Right renal cortex interstitium (tissue), 3 donors: ENCODE results near the gene IGSF8. TPM values are rescaled to one million over a fixed set of nuclear protein-coding genes. Genes with fewer than 3 reads are reported as not detected.
"Not testable (repeated sequence)": the region's sequence is repeated elsewhere in the genome, so short reads cannot be mapped to it uniquely, and the experiment has no call there.

Experiments
- DNase-seq, 3 donors: peaks; one replicate each; pipeline ENCODE4 v3.0.0-alpha.2; 2013; ENCODE audit warnings: low read depth in 3 of 3, low spot score in 2 of 3
- polyA plus RNA-seq, 3 donors: library from polyadenylated mRNA; unstranded; fragments of 120-200 nt; gene quantifications; one replicate each; pipeline ENCODE4 v1.2.1, GENCODE V29; 2013; ENCODE audit not compliant: insufficient read length in 3 of 3

The IGSF8 gene
- polyA plus RNA-seq, 3 donors: 24.8 to 33.0 (median 29.2) TPM

DNA sequence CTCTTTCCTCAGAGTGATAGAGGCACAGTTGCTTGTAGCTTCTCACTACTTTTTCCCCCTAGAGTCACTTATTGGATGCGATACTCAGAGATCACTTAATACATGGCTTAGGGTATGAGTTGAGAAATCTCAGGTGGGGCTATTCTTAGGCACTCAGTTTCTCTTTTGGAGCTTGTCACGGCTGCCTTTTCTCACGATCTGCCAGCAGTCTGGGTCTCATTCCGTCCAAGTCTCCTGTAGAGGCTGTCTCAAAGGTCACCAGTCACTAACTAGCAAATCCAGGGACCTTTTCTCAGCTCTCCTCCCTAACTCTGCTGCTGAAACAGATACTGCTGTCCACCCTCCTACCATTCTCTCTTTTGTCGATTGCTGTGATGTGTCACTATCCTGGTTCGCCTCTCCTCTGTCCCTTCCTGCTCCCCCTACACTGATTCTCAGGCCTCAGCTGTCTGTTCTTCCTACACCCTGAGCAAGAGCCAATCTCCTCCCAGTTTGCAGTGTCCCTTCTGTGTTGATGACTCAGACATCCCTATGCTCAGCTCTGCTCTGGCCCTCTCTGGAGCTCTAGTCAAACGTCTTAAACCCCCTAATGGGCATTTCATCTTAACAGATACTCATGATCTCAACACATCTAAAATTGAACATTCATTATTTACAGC, 29.6 kb upstream of the IGSF8 start:
- DNase-seq: no peak

DNA sequence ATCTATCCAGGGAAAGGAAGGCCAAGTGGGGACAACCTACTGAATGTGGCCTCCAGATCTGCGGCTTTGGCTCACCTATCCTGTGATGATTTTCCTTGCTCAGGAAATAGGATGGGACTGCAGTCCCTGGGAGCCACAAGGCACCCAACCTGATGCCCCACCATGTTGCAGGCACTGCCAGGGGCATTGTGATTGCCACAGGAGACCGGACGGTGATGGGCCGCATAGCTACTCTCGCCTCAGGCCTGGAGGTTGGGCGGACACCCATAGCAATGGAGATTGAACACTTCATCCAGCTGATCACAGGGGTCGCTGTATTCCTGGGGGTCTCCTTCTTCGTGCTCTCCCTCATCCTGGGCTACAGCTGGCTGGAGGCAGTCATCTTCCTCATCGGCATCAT, 29.0 kb upstream of the IGSF8 start:
- DNase-seq: no peak

DNA sequence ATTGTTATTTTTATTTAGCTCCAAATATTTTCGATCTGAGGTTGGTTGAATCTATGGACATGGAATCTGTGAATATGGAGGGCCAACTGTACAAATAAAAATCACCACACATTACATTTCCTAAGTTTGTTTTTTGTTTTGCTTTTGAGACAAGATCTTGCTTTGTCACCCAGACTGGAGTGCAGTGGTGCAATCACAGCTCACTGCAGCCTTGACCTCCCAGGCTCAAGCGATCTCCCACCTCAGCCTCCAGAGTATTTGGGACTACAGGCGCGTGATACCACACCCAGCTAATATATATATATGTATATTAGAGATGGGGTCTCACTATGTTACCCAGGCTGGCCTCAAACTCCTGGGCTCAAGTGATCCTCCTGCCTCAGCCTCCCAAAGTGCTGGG, 27.9 kb upstream of the IGSF8 start:
- not testable (repeated sequence) for DNase-seq

DNA sequence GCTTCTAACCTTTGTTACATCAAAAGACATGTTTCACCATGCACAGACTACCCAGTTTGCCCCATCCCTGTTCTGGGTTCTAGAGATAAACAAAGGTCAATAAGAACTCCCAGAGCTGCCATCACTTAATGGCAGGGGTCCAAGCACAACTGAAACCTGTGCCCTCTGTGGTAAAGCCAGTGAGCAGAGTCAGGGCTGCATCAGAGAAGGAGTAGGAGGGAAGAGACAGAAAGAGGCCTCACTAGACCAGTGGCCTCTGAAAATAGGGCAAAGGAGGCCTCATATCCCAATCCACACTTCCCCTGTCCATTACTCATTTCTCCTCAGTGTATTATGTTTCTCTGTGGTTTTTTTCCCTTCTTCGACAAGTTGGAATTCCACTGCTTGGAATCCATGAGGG, 27.3 kb upstream of the IGSF8 start:
- DNase-seq: no peak

DNA sequence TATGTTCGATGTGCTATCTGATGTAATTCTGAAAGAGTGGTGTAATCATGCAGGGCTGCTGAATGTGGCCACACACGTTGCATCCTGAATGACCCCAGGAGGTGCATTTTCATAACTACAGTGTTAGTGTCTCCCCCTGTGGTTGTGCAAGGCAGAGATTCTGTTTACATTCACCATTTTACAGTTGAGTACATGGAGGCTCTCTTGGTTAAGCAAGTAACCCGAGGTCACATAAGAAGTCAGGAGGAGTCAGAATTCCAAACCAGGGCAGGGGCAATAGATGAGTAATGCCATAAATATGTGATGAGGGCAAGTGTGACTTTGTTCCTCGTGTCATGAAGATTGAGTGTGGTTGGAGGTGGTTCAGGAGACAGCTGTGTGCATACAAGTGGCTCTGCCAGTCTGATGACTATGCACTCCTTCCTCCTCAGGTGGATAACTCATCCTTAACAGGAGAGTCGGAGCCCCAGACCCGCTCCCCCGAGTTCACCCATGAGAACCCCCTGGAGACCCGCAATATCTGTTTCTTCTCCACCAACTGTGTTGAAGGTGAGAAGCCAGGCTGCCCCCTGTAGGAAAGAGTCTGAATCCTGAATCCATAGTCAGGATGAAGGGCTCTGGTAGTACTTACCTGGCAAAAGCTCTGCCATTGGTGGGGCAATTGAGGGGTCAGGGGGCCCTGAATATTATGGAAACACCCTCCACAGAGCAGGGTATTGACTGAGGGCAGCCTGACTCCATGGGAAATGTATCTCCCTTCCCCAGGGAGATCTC, 26.5 kb upstream of the IGSF8 start:
- DNase-seq: no peak

DNA sequence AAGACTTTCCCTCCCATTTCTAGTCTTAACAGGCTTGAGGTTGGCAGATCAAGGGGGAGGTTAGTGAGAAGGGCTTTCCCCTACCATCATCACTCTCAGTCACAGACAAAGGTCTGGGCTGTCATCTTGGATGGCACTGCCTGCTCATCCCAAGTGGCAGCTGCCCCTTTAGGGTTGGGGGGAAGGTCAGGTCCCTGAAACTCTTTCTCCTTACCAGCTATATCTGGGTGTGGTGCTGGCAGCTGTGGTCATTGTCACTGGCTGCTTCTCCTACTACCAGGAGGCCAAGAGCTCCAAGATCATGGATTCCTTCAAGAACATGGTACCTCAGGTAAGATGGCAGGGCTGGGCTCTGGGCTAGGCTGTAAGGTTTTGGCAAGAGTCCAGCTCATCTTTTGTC, 25.3 kb upstream of the IGSF8 start:
- DNase-seq: no peak

DNA sequence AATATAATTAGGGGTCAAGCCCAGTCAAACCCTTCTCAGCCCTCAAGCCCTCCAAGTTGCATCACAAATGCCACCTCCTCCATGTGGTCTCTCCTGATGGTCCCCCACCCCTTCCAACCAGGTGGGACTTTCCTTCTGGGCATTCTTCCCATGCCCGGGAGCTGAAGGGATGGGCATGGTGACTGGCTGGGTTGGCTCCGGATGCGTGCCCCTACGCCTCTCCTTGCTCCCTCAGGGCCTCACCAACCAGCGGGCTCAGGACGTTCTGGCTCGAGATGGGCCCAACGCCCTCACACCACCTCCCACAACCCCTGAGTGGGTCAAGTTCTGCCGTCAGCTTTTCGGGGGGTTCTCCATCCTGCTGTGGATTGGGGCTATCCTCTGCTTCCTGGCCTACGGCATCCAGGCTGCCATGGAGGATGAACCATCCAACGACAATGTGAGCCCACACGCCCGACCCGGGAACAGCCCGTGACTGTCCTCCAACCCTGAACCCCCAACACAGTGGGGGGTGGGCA, 24.6 kb upstream of the IGSF8 start:
- DNase-seq: no peak

DNA sequence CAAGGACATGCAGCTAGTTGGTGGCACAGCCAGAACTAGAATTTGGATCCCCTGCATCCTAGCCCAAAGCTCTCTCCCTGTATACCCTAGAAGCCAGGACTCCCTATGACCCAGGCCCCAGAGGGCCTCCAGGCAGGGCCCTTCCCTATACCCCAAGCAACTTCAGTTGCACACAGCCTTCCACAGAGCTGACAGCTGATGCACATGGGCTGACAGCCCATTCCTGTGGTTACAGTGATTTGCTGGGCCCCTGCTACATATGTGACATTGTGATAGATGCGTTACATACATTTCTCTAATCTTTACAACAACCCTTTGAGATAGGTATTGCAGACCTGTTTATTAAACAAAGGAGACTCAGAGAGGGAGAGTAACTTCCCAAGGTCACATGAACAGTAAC, 23.0 kb upstream of the IGSF8 start:
- DNase-seq: no peak

DNA sequence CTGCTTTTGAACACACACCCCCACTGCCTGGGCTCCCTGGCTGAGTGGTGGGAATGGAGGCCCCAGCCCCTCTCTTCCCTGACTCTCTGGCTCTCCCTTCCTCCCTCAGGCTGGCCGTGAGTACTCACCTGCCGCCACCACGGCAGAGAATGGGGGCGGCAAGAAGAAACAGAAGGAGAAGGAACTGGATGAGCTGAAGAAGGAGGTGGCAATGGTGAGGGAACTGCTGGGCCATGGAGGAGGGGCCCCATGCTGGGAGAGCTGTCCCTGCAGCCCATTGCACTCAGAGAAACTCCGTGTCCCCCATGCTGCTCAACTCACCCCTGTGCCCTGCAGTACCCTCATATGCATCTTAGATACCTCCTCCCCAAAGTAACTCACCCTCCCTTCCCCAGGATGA, 22.4 kb upstream of the IGSF8 start:
- no peak for DNase-seq

DNA sequence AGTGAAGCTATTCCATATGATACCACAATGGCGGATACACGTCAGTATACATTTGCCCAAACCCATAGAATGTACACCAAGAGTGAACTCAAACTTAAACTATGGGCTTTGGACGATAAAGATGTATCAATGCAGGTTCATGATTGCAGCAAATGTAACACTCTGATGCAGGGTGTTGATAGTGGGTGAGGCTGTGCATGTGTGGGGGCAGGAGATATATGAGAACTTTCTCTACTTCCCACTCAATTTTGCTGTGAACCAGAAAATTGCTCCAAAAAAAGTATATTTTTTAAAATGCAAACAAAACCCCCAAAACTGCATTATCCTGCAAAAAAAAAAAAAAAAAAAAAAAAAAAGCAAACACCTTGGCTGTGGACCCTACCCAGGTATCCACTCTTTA, 20.5 kb upstream of the IGSF8 start:
- no peak for DNase-seq

DNA sequence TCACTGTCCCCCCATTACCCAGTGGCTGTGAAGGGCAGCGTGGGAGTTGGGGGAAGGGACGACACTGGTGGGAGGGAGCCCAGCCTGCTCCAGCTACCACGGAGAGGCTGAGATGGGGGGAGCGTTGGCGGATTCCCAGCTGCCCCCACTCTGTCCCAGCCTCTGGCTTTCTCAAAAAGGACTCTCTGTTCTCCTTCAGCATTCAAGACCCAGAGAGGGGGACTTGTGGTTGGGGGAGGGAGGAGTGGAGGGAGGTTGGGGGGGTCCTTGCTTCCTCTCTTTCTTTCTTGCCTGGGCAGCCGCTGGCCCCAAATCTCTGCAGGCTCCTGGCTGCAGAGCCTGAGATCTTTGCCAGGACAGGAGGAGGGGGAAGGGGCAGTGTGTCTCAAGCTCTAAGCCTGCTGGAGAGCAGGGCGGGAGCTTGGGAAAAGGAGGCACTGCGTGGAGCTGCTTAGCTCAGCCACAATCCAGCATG, 19.3 kb upstream of the IGSF8 start:
- DNase-seq: no peak

DNA sequence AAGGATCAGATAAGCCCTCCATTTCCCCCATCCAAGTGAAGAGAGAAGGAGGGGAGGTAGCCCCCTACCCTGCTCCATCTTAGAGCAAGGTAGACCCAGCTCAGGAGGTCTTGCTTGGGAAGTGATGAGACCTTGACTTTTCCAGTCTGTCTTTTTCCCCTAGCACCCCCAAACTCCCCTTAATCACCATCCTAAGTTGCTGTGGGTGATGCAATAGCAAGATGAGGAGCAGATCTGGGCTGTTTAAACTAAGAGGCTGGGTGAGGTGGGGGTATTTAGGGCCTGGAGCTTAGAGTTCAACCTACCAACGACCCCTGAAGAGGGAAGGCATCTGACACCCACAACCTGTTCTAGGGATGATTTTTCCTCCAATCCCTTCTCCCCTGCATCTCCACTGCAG, 18.9 kb upstream of the IGSF8 start:
- DNase-seq: no peak

DNA sequence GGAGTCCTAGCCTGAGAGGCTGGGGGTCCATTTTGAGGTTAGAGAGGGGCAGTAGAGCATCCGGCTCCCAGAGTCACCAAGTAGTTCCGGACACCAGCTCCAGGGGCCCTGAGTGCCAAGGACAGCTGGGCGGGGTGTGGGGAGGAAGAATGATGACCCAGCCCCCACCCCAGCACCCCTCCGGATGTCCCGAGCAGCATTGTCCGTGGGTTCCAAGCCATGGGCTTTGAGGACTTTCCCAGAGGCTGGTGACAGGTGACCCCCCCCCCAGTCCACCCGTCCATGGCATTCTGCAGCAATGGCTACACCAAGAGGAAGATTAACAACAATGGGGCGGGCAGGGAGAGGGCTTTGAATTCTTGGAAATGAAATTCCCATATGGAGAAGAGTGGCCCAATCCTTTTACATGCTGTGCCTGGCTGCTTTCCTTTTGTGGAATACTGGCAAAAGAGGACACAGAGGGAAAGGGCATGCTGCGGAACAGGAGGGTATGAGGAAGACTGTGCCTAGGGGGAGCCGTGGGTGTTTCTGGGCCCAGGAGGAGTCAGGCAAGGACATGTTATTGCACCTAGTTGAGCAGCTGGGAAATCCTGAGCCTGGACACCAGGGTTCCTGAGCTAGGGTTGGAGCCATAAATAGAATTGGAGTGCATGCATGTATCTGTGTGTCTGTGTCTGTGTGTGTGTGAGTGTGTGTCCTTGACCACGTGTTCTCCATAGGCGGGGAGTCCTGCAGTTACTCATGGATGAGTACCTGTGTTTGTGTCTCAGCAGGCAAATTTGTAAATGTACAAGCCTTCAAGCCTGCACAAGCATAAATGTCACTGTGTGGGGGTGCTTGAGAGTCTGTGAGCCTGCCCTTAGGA, 18.1 kb upstream of the IGSF8 start:
- DNase-seq: no peak

DNA sequence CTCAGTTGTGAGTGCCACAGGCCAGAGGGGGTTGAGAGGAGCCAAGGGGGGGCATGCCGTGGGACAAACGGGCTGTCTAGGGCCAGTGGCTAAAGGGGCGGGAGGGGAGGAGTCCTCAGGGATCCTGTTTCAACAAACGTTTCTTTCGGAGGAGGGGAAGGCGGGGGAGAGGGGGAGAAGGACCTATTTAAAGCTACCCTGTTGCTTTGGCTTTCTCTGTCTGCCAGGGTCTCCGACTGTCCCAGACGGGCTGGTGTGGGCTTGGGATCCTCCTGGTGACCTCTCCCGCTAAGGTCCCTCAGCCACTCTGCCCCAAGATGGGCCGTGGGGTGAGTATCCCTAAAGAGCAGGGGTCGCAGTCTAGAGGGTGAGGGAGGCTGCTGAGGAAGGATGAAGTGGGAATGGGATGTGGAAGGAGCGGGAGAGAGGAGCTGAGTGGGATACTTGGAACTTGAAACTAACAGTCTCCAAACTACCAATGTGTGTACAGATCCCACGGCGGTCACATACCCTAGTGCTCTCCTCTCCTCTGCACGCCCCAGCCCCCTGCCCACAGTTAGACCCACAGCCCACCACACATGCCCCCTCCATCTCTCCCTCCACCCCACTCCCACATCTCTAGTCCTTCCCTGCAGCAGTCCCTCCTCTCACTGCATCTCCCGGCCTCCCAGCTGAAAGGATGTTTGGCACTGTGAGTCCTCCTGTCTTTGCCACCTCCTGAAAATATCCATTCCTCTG, 17.3 kb upstream of the IGSF8 start, which contains the start of gene ATP1A2:
ATP1A2 (plus strand) TSS at position 215 of the 738 bp plus-strand sequence; CDS start at position 318, 103 bp downstream.
- no peak for DNase-seq

DNA sequence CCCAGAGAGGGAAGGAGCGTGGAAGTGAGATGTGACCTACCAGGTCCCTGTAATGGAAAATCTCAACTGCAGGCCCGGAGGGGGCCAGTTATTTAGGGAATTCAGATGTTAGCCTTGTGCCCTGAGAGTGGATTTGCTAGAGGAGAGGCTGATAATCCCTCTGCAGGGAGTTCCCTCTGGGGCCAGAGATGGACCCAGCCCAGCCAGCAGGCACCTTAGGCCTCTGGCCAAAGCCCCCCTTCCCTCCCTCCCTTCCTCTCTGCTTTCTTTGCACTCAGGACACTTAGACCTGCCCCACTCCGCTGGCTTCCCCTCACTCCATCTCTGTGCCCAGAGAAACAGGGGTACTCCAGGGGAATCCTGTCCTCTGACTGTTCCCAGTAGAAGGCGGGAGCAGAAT, 15.7 kb upstream of the IGSF8 start:
- DNase-seq: no peak

DNA sequence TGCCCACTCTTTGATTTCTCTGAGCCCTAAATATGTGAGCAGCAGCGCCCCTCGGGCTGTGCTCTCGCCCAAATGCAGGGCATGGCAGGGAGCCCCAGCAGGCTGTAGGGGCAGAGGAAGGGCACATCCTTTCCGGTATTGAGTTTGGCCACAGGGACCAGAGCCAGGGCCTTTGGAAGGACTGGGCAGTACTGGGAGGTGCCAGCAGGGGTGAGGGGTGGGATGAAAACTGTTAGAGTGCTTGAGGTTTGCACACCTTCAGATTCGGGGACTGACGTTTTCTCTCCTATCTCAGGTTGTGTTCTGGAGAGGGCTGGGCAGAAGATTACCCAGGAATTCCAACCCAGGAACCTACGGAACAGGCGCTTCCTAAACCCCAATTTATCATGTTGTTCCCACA, 15.0 kb upstream of the IGSF8 start:
- no peak for DNase-seq

DNA sequence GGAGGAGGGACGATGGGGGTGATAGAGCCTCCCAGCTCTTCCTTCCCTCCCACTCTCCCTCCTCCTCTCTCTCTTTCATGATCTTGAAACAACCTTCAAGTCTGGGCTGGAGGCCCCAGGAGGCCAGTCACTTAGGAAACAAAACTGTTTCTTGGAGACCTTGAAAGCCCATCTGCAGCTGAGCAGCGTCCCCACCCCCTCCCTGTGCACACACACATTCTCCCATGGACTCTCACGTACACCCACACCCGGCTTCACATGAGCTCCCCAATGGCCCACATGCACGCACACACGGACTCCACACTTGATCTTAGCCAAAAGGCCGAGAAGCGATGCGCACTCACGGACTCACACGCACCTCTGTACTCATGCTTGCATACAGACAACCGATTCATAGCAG, 13.9 kb upstream of the IGSF8 start:
- no peak for DNase-seq

DNA sequence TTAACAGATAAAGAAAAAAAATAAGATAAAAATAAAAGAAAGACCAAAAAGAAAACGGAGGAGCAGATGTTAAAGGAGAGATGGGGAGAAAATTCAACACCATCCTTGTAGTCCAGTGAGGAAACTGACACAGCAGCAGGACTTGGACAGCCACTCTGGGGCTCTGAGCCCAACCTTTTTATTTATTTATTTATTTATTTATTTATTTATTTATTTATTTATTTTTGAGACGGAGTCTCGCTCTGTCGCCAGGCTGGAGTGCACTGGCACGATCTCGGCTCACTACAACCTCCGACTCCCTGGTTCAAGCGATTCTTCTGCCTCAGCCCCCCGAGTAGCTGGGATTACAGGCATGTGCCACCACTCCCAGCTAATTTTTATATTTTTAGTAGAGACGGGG, 13.0 kb upstream of the IGSF8 start:
- not testable (repeated sequence) for DNase-seq

DNA sequence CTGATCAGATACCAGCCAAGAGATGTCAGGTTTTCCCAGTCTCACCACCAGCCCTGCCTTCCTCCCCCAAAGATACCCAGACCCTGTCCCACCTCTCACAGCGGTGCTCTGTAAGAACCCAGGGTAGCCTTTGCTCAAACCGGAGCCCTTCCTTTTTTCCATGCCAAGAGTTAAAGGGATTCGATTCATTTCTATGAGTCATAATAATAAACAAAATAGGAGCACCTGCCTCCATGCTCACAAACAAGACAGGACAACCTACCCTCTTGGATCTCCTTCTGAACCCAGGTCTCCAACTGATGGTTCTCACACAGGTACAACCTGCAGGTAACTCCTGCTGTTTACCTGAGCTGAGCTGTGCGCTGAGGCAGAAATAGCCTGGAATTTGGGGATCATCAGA, 11.3 kb upstream of the IGSF8 start:
- no peak for DNase-seq

DNA sequence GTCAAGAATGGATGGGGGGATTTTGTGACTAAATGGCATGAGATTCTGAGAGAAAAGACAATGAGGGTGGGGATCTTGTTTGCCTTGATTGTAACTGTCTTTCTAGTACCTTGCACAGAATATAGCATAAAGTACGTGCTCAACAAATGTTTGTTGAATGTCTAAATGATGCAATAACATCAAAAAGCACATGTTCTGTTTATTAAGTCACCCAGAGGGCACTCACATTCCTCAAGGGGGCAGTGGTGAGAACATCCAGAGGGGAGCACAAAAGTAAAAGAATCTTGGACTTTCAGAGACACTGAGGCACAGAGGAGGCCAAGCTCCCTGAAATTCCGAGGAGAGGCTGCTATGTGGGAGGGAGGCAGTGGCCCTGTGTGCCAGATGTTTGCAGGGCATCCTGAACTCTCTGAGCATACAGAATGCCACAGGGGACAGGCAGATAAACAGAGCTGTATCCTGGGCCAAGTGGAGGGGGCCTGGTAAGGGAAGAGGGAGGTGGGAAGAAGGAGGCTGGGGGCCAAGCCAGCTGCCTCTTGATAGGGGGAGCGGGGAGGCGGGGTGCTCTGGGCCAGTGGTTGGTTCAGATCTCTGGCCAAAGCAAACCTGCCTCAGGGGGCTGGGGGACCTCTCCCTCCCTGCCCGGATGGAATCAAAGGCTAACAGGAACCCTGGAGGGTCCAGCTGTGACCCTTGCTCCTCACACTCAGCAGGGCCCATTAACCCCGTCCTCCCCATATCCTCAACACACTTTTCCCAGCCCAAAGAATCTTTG, 10.7 kb upstream of the IGSF8 start:
- DNase-seq: no peak
